ENCODE data around the gene ITSN1. TPM values are rescaled to one million over a fixed set of nuclear protein-coding genes. Genes with fewer than 3 reads are reported as not detected.

Gene ITSN1
- total and polyA plus RNA-seq, 7 donors, result 10.8 to 45.4 (median 35.7) TPM

GRCh38 chr21:33849834-33850233, 207.5 kb downstream of the ITSN1 start:
- no peaks in the 10 kb centered on the region for H3K36me3 ChIP-seq
- no peaks in the 10 kb centered on the region for H3K27me3 ChIP-seq
- DNase-seq, result no peak
- peaks cover 0 to 5% (median 2%) of the 10 kb centered on the region in 4 donors for H3K4me1 ChIP-seq
- intact Hi-C loops (cut with DNase I), result no loop called here
- TF ChIP-seq POLR2A (IDR thresholded peaks at IDR 0.05) (no peak), EP300 (IDR thresholded peaks at IDR 0.05) (no peak), POLR2AphosphoS5 (IDR thresholded peaks at IDR 0.05) (no peak)
- TF ChIP-seq, protein P1, sequence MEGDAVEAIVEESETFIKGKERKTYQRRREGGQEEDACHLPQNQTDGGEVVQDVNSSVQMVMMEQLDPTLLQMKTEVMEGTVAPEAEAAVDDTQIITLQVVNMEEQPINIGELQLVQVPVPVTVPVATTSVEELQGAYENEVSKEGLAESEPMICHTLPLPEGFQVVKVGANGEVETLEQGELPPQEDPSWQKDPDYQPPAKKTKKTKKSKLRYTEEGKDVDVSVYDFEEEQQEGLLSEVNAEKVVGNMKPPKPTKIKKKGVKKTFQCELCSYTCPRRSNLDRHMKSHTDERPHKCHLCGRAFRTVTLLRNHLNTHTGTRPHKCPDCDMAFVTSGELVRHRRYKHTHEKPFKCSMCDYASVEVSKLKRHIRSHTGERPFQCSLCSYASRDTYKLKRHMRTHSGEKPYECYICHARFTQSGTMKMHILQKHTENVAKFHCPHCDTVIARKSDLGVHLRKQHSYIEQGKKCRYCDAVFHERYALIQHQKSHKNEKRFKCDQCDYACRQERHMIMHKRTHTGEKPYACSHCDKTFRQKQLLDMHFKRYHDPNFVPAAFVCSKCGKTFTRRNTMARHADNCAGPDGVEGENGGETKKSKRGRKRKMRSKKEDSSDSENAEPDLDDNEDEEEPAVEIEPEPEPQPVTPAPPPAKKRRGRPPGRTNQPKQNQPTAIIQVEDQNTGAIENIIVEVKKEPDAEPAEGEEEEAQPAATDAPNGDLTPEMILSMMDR (IDR thresholded peaks at IDR 0.05), result no peak
- H3K9me3 ChIP-seq, result no peaks in the 10 kb centered on the region
- H3K4me3 ChIP-seq, result no peak overlapping the region
- H3K27ac ChIP-seq, result no peak overlapping the region

- no peak for DNase-seq
- intact Hi-C loops (cut with DNase I), result no loop called here
Observed at GRCh38 chr21:33850401-33850800, 208.1 kb downstream of the ITSN1 start.

DNA sequence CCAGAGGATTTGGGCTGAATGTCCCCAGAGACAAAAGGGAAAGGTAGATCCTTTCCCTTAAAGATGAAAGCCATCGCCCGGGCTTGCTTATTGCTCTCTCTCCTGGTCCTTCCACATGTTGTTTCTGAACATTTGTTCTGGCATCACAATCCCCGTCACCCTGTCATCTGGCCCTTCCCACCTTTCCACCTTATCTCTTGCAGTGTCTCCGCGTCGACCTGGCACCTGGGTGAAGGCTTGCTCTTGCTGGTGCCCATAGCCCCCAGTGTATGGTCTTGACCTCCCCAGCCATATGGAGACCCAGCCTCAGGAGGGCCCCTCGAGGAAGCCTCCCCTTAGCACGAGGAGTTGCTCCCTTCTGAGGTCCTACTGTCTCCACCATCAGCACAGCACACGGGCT, 208.7 kb downstream of the ITSN1 start:
- Histone ChIP-seq H3K9me3 (no peaks in the 10 kb centered on the region), H3K27ac (no peak overlapping the region), H3K4me1 (no peaks in the 10 kb centered on the region), H3K27me3 (no peaks in the 10 kb centered on the region), H3K36me3 (no peaks in the 10 kb centered on the region), H3K4me3 (no peak overlapping the region)
- WGBS, 2 donors, result 92% methylated on average over 9 of the region's 9 CpGs
- no peak for TF ChIP-seq EP300 (IDR thresholded peaks at IDR 0.05)
- TF ChIP-seq POLR2A (IDR thresholded peaks at IDR 0.05), result no peak
- TF ChIP-seq, protein P1 (IDR thresholded peaks at IDR 0.05), result no peak
- TF ChIP-seq POLR2AphosphoS5 (IDR thresholded peaks at IDR 0.05), result no peak
- intact Hi-C loops (cut with DNase I), result no loop called here
- no peak for DNase-seq

More at GRCh38 chr21:33850401-33850800, 208.1 kb downstream of the ITSN1 start:
- Histone ChIP-seq H3K4me3 (no peak overlapping the region), H3K27ac (no peak overlapping the region), H3K27me3 (no peaks in the 10 kb centered on the region), H3K36me3 (no peaks in the 10 kb centered on the region), H3K4me1 (no peaks in the 10 kb centered on the region), H3K9me3 (no peaks in the 10 kb centered on the region)
- no peak for TF ChIP-seq POLR2AphosphoS5 (IDR thresholded peaks at IDR 0.05)
- TF ChIP-seq EP300 (IDR thresholded peaks at IDR 0.05), result no peak
- no peak for TF ChIP-seq POLR2A (IDR thresholded peaks at IDR 0.05)
- TF ChIP-seq, protein P1 (IDR thresholded peaks at IDR 0.05), result no peak
- 93% methylated on average over 11 of the region's 11 CpGs for WGBS, 2 donors

DNA sequence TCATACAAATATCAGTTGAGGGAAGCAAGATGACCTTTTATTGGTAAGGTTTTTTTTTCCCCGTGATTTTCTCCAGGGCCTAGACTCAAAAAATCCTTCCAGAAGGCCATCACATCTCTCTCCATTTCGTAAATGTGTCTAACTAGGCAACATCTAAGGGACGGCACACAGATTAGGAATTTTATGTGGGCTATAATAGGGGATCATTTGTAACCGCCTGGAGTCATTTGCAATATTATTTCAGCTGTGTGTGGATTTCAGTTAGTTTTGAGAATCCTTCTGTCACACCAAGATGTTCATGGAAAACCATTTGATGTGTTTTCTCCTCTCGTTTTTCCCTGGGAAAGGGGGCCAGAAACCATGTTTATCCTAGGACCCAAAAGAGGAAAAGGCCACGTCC, 210.2 kb downstream of the ITSN1 start:
- no peak overlapping the region for H3K4me3 ChIP-seq
- no peaks in the 10 kb centered on the region for H3K36me3 ChIP-seq
- no peaks in the 10 kb centered on the region for H3K9me3 ChIP-seq
- no peaks in the 10 kb centered on the region for H3K4me1 ChIP-seq
- 82 to 83% methylated on average over 6 of the region's 6 CpGs for WGBS, 2 donors
- no peak for DNase-seq
- no peaks in the 10 kb centered on the region for H3K27me3 ChIP-seq
- no peak overlapping the region for H3K27ac ChIP-seq
- intact Hi-C loops (cut with DNase I), result no loop called here
- no peak for TF ChIP-seq POLR2AphosphoS5 (IDR thresholded peaks at IDR 0.05)
- no peak for TF ChIP-seq POLR2A (IDR thresholded peaks at IDR 0.05)
- TF ChIP-seq, protein P1 (IDR thresholded peaks at IDR 0.05), result no peak
- TF ChIP-seq EP300 (IDR thresholded peaks at IDR 0.05), result no peak

- TF ChIP-seq, protein P1 (IDR thresholded peaks at IDR 0.05), result no peak
- TF ChIP-seq POLR2AphosphoS5 (IDR thresholded peaks at IDR 0.05) (no peak), POLR2A (IDR thresholded peaks at IDR 0.05) (no peak), EP300 (IDR thresholded peaks at IDR 0.05) (no peak)
- no peak for DNase-seq
- no peaks in the 10 kb centered on the region for H3K9me3 ChIP-seq
- no peaks in the 10 kb centered on the region for H3K36me3 ChIP-seq
- H3K27me3 ChIP-seq, result no peaks in the 10 kb centered on the region
- H3K4me3 ChIP-seq, result no peak overlapping the region
- H3K27ac ChIP-seq, result no peak overlapping the region
- no peaks in the 10 kb centered on the region for H3K4me1 ChIP-seq
- WGBS, 2 donors, result 59 to 69% methylated on average over 5 of the region's 5 CpGs
- intact Hi-C loops (cut with DNase I), result no loop called here
Observed at GRCh38 chr21:33854604-33855003, 212.3 kb downstream of the ITSN1 start.
